K562 (cell line): Measurements from ENCODE around the gene SAE1. TPM values are rescaled to one million over a fixed set of nuclear protein-coding genes. Genes with fewer than 3 reads are reported as not detected.

Source experiments
- BACH1 ChIP-seq: fragments of 200-800 bp; sonication (Bioruptor generic); IDR thresholded peaks from 2 replicates; pipeline ENCODE4 v1.6.1; 2016; ENCODE audit warnings: missing genetic modification characterization, missing compliant biosample characterization
- BRD4 ChIP-seq: fragments of 200-600 bp; sonication (generic); IDR thresholded peaks from 2 replicates; pipeline ENCODE4 v1.6.1; 2017; ENCODE audit warnings: inconsistent platforms
- C11orf30 ChIP-seq: fragments of 450-650 bp; IDR thresholded peaks from 2 replicates; pipeline ENCODE4 v1.6.1; 2016; ENCODE audit warnings: low read depth, mild to moderate bottlenecking
- CHCHD3 ChIP-seq: fragments of 250-450 bp; sonication (Bioruptor Pico); IDR thresholded peaks from 2 replicates; pipeline ENCODE4 v2.1.2; 2022; ENCODE audit warnings: mild to moderate bottlenecking
- DIDO1 ChIP-seq: fragments of 450-650 bp; IDR thresholded peaks from 2 replicates; pipeline ENCODE4 v1.6.1; 2016; ENCODE audit warnings: low read depth, missing biosample characterization, missing genetic modification characterization
- GABPB2 ChIP-seq: fragments of 250-450 bp; sonication (Bioruptor Pico); conservative IDR thresholded peaks from 2 replicates; pipeline ENCODE4 v1.5.1; 2021; ENCODE audit warnings: mild to moderate bottlenecking
- GTF2E2 ChIP-seq: fragments of 200-800 bp; sonication (Bioruptor generic); IDR thresholded peaks from 2 replicates; pipeline ENCODE4 v1.6.1; 2016; ENCODE audit warnings: missing genetic modification characterization, missing compliant biosample characterization
- HOXB6 ChIP-seq: fragments of 250-450 bp; sonication (Bioruptor Pico); IDR thresholded peaks from 2 replicates; pipeline ENCODE4 v1.5.1; 2022; ENCODE audit warnings: mild to moderate bottlenecking, borderline replicate concordance
- MEIS2 ChIP-seq: fragments of 450-650 bp; IDR thresholded peaks from 2 replicates; pipeline ENCODE4 v1.6.1; 2014; ENCODE audit warnings: mild to moderate bottlenecking; ENCODE audit not compliant: partially characterized antibody
- MXI1 ChIP-seq: IDR thresholded peaks from 2 replicates; pipeline ENCODE4 v1.6.1; 2011; ENCODE audit warnings: low read depth, mild to moderate bottlenecking, improper control_type of control experiment, low read length
- NCOA2 ChIP-seq, 2 experiments: fragments of 450-650 bp; IDR thresholded peaks; 2 replicates each; pipeline ENCODE4 v1.6.1; 2018; ENCODE audit warnings: mild to moderate bottlenecking in 2 of 2, moderate library complexity in 1 of 2; ENCODE audit not compliant: partially characterized antibody in 2 of 2
- NCOR1 ChIP-seq: fragments of 450-650 bp; IDR thresholded peaks from 2 replicates; pipeline ENCODE4 v1.6.1; 2016; ENCODE audit warnings: mild to moderate bottlenecking, moderate library complexity
- NFIC ChIP-seq: fragments of 450-650 bp; IDR thresholded peaks from 2 replicates; pipeline ENCODE4 v1.6.1; 2017; ENCODE audit warnings: mild to moderate bottlenecking, inconsistent platforms
- NFIX ChIP-seq: fragments of 250-450 bp; sonication (Bioruptor Pico); IDR thresholded peaks from 2 replicates; pipeline ENCODE4 v1.4.0; 2020; ENCODE audit warnings: low read depth, mild to moderate bottlenecking, moderate library complexity
- OTX1 ChIP-seq: fragments of 450-650 bp; formaldehyde crosslinking; IDR thresholded peaks from 2 replicates; pipeline ENCODE4 v1.4.0; 2022; ENCODE audit warnings: mild to moderate bottlenecking
- RUNX1 ChIP-seq: sonication (generic); IDR thresholded peaks from 2 replicates; pipeline ENCODE4 v1.6.1; 2016; ENCODE audit warnings: antibody characterized with exemption, low read depth
- SIN3A ChIP-seq, 2 experiments: fragments of 150-350 bp in 1 of 2; IDR thresholded peaks; 2 replicates each; pipeline ENCODE4 v1.6.1; 2011 to 2016; ENCODE audit warnings: borderline replicate concordance in 2 of 2, low read depth in 2 of 2, low read length in 2 of 2, mild to moderate bottlenecking in 2 of 2, moderate library complexity in 2 of 2; ENCODE audit not compliant: control insufficient read depth in 1 of 2
- SIX5 ChIP-seq, 2 experiments: IDR thresholded peaks; 2 replicates each; pipeline ENCODE4 v1.6.1; 2011; ENCODE audit warnings: low read length in 2 of 2, borderline replicate concordance in 1 of 2, low read depth in 1 of 2, mild to moderate bottlenecking in 1 of 2, moderate library complexity in 1 of 2; ENCODE audit not compliant: insufficient read depth in 1 of 2
- SNRNP70 ChIP-seq: fragments of 200-400 bp; formaldehyde crosslinking; optimal IDR thresholded peaks from 2 replicates; pipeline ENCODE3; 2017; ENCODE audit warnings: low read depth, low read length
- TRIM24 ChIP-seq, 2 experiments: fragments of 450-650 bp; IDR thresholded peaks; 2 replicates each; pipeline ENCODE4 v1.6.1; 2016
- ZC3H11A ChIP-seq: IDR thresholded peaks from 2 replicates; pipeline ENCODE4 v1.6.1; 2012; ENCODE audit warnings: low read depth, low read length, improper control_type of control experiment
- ZNF274 ChIP-seq: IDR thresholded peaks from 2 replicates; pipeline ENCODE4 v1.6.1; 2011; ENCODE audit warnings: low read depth, mild to moderate bottlenecking, low read length, moderate library complexity, borderline replicate concordance
- ZNF511 ChIP-seq: sonication (generic); formaldehyde crosslinking; IDR thresholded peaks from 2 replicates; pipeline ENCODE4 v1.8.0; 2022; ENCODE audit warnings: mild to moderate bottlenecking, missing genetic modification reagents
- ZSCAN29 ChIP-seq: fragments of 450-650 bp; IDR thresholded peaks from 2 replicates; pipeline ENCODE4 v1.6.1; 2017
- polyA plus RNA-seq, 8 experiments: library from polyadenylated mRNA; depleted of rRNA in 4 of 8; stranded (reverse) in 5 of 8; unstranded in 3 of 8; fragments of >200 nt; fragmentation: Nextera tagmentation in 2 of 8; fragmentation: Illumina TruSeq in 1 of 8; extraction: Ambion mirVana in 2 of 8; extraction: Trizol in 1 of 8; gene quantifications; 2 replicates each; pipeline versions ENCODE4 v1.2.1 to v1.2.3, GENCODE V29; 2011 to 2014; ENCODE audit warnings: inconsistent platforms in 1 of 8, missing spikeins in 1 of 8
- total RNA-seq, 7 experiments: library from RNA; depleted of rRNA in 6 of 7; stranded (reverse); fragments of >200 nt in 6 of 7; fragmentation: Illumina TruSeq in 2 of 7; extraction: Trizol in 2 of 7; gene quantifications; 2 replicates each; pipeline versions ENCODE4 v1.2.1 to v1.2.3, GENCODE V29; 2011 to 2021; ENCODE audit warnings: low replicate concordance in 1 of 7
- TF ChIP-seq, protein P1 (sequence below): IDR thresholded peaks from 2 replicates; pipeline ENCODE4 v1.6.1; 2016; ENCODE audit warnings: missing genetic modification characterization, missing compliant biosample characterization
- TF ChIP-seq, protein P2 (sequence below): sonication (generic); formaldehyde crosslinking; IDR thresholded peaks from 2 replicates; pipeline ENCODE4 v1.8.1; 2023; ENCODE audit warnings: mild to moderate bottlenecking, missing genetic modification reagents

Gene SAE1
- total and polyA plus RNA-seq, 9 of the 15 experiments (the other 6 are each of a cell fraction or from before 2014, with no cell fraction given), result 82.8 to 299 (median 217) TPM

- TF ChIP-seq, protein P1, sequence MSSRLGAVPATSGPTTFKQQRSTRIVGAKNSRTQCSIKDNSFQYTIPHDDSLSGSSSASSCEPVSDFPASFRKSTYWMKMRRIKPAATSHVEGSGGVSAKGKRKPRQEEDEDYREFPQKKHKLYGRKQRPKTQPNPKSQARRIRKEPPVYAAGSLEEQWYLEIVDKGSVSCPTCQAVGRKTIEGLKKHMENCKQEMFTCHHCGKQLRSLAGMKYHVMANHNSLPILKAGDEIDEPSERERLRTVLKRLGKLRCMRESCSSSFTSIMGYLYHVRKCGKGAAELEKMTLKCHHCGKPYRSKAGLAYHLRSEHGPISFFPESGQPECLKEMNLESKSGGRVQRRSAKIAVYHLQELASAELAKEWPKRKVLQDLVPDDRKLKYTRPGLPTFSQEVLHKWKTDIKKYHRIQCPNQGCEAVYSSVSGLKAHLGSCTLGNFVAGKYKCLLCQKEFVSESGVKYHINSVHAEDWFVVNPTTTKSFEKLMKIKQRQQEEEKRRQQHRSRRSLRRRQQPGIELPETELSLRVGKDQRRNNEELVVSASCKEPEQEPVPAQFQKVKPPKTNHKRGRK (tag), result no peak
- no peak for TF ChIP-seq ZNF274
- no peak for TF ChIP-seq NFIX (CRISPR knock-in tag)
- 0 out of 2 replicates have a peak, but pooled peaks have one; percentile 4 for TF ChIP-seq GTF2E2 (tag)
- TF ChIP-seq ZNF511 (CRISPR knock-in tag), result no peak
- no peak for TF ChIP-seq BRD4
- no peak for TF ChIP-seq BACH1 (tag)
- no peak for TF ChIP-seq ZC3H11A
- no peak for TF ChIP-seq NFIC
- TF ChIP-seq, protein P2, sequence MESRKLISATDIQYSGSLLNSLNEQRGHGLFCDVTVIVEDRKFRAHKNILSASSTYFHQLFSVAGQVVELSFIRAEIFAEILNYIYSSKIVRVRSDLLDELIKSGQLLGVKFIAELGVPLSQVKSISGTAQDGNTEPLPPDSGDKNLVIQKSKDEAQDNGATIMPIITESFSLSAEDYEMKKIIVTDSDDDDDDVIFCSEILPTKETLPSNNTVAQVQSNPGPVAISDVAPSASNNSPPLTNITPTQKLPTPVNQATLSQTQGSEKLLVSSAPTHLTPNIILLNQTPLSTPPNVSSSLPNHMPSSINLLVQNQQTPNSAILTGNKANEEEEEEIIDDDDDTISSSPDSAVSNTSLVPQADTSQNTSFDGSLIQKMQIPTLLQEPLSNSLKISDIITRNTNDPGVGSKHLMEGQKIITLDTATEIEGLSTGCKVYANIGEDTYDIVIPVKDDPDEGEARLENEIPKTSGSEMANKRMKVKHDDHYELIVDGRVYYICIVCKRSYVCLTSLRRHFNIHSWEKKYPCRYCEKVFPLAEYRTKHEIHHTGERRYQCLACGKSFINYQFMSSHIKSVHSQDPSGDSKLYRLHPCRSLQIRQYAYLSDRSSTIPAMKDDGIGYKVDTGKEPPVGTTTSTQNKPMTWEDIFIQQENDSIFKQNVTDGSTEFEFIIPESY (CRISPR knock-in tag), result no peak
- TF ChIP-seq NCOR1, result peak; percentile 23; the same call in 1 of the 2 replicates
- no peak for TF ChIP-seq DIDO1 (tag)
- no peak for TF ChIP-seq RUNX1
- no peak for TF ChIP-seq CHCHD3
- TF ChIP-seq SIX5 (IDR thresholded peaks at IDR 0.05; ENCODE audit: borderline replicate concordance in 1 of 2, insufficient read depth in 1 of 2, low read depth in 1 of 2, low read length in 2 of 2), result no peak
- no peak for TF ChIP-seq MEIS2
- no peak for TF ChIP-seq ZSCAN29
- no peak for TF ChIP-seq SNRNP70
- TF ChIP-seq MXI1, result no peak
- TF ChIP-seq C11orf30, result no peak
- peak in 1 of 2 experiments; percentile 16; a peak in 1 of 4 replicates for TF ChIP-seq SIN3A (IDR thresholded peaks at IDR 0.05; ENCODE audit: borderline replicate concordance in 2 of 2, control insufficient read depth in 1 of 2, low read depth in 2 of 2, low read length in 2 of 2)
- 0 out of 4 replicates have a peak, but pooled peaks of 1 of the 2 experiments have one; percentile 33 for TF ChIP-seq TRIM24 (IDR thresholded peaks at IDR 0.05)
- 0 out of 2 replicates have a peak, but pooled peaks have one; percentile 61 for TF ChIP-seq OTX1 (CRISPR knock-in tag)
- TF ChIP-seq NCOA2 (IDR thresholded peaks at IDR 0.05; ENCODE audit: partially characterized antibody in 2 of 2), result no peak
- TF ChIP-seq HOXB6 (CRISPR knock-in tag), result no peak
- TF ChIP-seq GABPB2 (CRISPR knock-in tag), result no peak
These were observed 100.8 kb downstream of the SAE1 start (continued) for GRCh38 chr19:47231215-47232054.
